Suppressor macrophage treated with lipopolysaccharide for 1 hour (primary cell): Measurements from ENCODE around the gene TRIM48.
"Not testable (repeated sequence)": the region's sequence is repeated elsewhere in the genome, so short reads cannot be mapped to it uniquely, and the experiment has no call there.

Experiments
- DNase-seq, 3 donors: peaks; one replicate each; pipeline ENCODE4 v3.0.0-alpha.2; 2020 to 2022

Gene TRIM48, protein sequence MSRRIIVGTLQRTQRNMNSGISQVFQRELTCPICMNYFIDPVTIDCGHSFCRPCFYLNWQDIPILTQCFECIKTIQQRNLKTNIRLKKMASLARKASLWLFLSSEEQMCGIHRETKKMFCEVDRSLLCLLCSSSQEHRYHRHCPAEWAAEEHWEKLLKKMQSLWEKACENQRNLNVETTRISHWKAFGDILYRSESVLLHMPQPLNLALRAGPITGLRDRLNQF

DNA sequence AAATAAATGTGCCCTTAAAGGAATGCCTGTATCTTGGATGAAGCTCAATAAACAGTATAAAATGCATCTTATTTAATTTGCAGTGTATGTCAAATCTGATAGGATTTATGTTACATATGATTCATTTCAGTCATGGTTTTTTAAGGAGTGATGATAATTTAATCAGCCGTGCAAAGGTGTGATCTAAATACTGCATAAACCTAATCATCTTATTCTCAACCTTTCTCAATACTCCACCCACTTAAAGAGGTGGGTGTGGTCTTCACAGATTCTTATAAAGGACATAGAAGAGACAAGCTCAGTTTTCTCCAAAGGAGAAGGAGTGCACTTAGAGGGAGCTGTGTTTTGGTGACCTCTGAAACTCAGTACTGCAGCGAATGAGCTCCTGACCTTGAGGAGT lies at the start of gene TRIM48:
TRIM48 (plus strand) TSS at position 301 of the 400 bp plus-strand sequence. CDS start 113 bp downstream, outside the sequence.
- DNase-seq: not testable (repeated sequence)

DNA sequence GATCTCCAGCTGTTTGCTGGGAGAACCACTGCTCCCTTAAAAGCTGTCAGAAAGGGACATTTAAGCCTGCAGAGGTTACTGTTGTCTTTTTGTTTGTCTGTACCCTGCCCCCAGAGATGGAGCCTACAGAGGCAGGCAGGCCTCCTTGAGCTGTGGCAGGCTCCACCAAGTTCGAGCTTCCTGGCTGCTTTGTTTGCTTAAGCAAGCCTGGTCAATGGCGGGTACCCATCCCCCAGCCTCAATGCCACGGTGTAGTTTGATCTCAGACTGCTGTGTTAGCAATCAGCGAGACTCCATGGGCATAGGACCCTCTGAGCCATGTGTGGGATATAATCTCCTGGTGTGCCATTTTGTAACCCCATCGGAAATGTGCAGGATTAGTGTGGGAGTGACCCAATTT lies 23.6 kb upstream of the TRIM48 start:
- DNase-seq: not testable (repeated sequence)

DNA sequence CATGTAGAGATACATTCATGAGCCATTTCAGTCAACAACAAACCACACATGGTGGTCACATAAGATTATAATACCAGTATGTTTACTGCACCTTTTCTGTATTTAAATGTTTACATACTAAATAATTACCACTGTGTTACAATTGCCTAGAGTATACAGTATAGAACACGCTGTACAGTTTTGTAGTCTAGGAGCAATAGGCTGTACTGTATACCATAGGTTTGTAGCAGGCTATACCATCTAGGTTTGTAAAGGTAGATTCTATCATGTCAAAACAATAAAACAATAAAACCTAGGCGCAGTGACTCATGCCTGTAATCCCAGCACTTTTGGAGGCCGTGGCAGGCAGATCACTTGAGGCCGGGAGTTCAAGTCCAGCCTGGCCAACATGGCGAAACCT lies 1.1 kb downstream of the TRIM48 start:
- no peak for DNase-seq
